Ramos (cell line): ENCODE results near the gene LRTM2.

ENCODE experiments used
- in situ Hi-C: fragments of 300-500 bp; cut with MboI; formaldehyde crosslinking; loops from one replicate; pipeline ENCODE4 v1.14.3; 2022; ENCODE audit warnings: low sequenced_read_pairs; ENCODE audit not compliant: unreplicated experiment

LRTM2 gene

DNA sequence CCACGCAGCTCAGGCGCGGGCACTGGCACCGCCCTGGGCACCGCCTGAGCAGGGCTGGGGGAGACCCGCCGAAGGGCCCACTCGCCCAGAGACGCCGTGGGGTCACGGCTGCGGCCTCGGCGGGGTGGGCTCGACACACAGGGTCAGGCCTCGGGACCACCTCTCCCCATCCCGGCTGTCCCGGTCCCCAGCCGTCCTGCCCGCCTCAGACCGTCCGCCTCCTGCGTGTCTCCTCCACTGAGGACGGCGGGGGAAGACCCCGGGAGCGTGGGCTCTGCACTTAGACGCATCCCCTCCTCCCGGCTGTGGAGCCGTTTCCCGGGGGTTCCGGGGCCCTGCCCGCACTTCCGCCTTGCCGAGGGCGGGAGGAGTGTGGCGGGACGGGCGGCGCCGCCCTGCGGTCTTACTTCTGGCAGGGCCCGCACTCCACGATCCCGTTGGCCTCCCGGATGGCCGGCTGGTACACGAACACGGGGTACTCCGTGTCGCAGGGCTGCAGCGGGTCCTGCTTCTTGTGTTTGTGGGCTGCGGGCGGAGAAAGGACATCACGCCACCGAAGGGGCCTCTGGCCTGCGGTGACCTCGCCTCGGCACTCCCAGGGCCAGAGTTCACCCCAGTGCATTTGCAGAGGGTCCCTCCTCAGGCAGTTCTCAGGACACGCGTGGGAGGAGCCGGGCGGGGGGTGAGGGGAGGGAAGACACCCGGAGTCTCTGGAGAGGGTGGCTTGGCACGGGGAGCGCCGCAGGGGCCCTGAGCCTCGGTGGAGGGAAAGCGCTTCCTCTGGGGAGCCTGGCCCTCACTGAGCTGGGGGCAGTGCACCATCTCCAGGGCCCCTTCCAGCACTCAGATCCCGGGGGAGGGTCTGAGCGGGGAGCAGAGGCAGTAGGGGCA is 23.1 kb upstream of the LRTM2 start:
- in situ Hi-C loops = no loop called here

- in situ Hi-C loops = no loop called here
Observed at GRCh38 chr12:1797991-1798640, 22.2 kb upstream of the LRTM2 start.

DNA sequence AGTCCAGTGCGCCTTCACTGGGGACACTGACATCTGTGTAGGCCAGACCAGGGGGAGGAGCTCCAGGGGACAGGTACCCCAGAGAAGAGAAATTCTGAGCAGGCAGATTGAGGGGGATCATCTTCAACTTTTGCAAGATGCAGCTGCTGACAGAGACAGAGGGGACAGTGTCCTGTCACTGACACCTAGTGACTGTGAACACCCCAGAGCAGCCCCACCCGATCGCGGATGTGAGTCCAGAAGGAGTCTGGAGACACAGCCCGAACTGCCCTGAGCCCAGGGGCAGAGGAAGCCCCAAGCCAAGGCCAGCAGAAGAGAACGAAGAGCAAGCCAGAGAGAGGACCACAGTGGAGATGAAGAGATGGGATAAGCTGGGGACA is 21.7 kb upstream of the LRTM2 start:
- in situ Hi-C loops = no loop called here

- in situ Hi-C loops = no loop called here
Observed at GRCh38 chr12:1799051-1799881, 21.1 kb upstream of the LRTM2 start.

DNA sequence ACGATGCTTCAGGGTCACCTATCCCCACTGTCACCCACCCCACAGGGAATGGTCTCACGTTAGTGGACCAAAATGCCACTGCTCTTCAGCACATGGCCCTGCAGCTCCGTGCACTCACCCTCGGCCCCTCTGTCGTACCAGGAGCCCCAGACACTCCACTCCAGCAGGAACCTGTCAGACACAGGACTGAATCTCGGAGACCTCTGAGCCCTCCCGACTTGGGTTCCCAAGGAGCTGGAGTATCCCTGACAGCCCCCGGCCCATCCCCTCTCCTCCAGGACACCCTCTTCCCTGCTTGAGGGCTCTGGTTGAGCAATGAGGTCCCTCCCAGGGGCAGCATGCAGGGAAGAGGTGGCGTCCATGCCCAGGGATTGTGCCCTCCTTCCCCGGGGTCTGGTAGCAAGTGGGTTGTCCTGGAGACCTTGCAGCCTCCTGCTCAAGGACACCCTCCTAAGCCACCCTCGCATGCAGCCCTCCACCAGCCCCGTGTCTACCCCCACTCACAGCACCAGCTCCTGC is 20.4 kb upstream of the LRTM2 start:
- in situ Hi-C loops = no loop called here

DNA sequence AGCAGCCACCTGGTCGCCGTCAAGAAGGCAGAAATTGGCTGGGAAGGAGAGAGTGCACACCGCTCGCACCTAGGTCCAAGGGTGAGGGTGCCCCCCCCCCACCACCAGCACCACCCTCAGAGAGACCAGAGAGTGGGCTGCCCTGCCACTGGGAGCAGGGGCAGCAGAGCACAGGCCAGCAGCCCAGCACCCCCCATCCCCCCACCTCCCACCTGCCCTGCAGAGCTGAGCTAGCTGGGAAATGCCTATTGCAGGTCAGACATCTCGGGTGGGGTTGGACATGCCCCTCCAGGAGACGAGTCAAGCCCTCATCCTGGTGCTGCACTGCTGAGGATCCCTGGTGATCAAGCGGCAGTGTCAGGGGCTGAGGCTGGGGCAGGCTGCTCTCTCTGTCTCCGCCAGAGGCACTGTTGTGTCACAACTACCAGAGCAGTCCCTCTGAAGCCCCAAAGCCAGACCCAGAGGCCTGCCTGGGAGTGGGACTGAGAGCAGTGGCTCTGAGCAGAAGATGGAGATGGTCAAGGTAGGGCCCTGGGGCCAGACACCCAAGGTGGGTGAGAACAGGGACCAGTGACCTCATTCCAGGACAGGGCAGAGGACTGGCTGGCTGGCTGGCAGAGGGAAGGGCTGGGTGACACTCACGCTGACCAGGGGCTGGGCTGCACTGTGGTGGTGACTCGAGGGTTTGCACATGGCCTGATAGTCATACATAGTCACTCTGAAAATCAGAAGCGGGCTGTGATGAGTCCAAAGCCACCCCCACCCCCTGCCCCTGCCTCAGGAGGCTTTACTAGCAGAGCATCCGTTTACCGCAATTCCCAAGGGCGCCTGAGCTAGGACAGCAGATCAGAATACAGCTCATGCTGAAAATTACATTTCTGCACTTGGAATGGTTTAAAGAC is 19.7 kb upstream of the LRTM2 start:
- in situ Hi-C loops = no loop called here

DNA sequence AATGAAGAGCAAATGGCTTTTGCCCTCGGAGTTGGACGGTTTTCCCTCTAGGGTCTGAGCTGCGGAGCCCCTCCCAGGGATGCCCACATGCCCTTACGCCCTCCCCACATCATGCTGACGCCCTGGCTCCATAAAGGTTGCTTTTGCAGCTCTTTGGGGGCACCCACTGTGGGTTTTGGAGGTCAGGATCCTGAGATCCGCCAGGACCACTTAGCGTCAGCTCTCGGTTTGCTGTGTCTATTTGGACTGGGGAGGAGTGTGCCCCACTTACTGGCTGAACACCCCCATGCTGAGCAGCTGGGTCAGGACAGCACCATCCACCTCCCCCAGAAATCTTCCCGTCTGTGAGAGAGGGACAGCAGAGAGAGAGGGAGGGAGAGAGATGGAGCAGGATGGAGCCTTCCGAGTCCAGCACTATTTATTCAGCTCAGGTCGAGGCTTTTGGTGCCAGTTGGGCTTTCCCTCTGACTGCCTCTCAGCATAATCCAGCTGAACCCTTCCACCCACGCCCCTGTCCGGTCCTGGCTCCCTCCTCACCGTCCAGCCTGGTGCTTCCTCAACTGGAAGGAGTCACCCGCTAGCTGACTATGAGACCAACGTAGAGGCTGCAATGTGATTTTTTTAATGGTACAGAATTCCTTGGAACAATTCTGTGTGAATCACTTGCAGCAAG is 18.9 kb upstream of the LRTM2 start:
- in situ Hi-C loops = no loop called here

GRCh38 chr12:1803736-1804135 is 16.6 kb upstream of the LRTM2 start:
- in situ Hi-C loops = no loop called here

GRCh38 chr12:1804545-1805332 is 15.6 kb upstream of the LRTM2 start:
- in situ Hi-C loops = loop anchor here (5.0 kb wide), 1 partner anchor 133 kb away; no protein-coding TSS in a partner anchor

- in situ Hi-C loops = loop anchor here (5.0 kb wide), 1 partner anchor 132 kb away; no protein-coding TSS in a partner anchor
Observed at GRCh38 chr12:1805441-1806081, 14.8 kb upstream of the LRTM2 start.

GRCh38 chr12:1806301-1807086 is 13.9 kb upstream of the LRTM2 start:
- in situ Hi-C loops = loop anchor here (5.0 kb wide), 1 partner anchor 131 kb away; no protein-coding TSS in a partner anchor

DNA sequence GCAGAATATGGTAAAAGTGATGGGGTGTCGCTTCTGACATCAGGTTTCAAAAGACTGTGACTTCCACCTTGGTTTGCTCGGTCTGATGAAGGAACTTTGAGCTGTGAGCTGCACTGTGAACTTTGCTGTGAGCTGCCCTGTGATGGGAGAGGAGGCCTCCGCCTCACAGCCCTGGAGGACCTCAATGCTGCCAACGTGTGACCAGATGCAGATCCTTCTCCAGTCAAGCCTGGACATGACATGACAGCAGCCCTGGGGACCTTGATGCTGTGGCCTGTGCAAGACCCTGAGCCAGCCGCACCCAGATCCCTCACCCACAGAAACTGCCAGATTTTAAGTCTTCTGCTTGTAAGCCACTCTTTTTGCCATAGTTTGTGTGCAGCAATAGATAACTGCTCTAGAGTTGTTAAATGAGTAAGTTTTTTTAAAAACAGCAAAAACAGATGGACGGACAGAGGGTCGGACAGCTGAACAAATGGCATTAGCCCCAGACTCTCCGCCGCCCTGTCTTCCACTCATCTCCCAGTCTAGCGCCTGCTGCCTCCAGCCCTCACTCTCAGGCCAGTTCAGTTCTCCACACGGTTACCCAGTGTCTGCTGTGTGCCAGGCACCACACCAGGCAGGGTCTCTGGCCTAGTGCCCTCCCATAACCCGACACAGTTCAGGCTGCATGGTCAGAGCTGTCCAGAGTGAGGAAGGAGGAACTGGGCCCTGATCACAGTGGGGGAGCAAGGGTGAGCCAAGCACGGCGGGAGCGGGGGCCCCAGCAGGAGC is 13.1 kb upstream of the LRTM2 start:
- in situ Hi-C loops = loop anchor here (5.0 kb wide), 1 partner anchor 130 kb away; no protein-coding TSS in a partner anchor

- in situ Hi-C loops = loop anchor here (5.0 kb wide), 1 partner anchor 129 kb away; no protein-coding TSS in a partner anchor
Observed at GRCh38 chr12:1808036-1808797, 12.1 kb upstream of the LRTM2 start.

GRCh38 chr12:1808798-1809480 is 11.4 kb upstream of the LRTM2 start:
- in situ Hi-C loops = loop anchor here (5.0 kb wide), 1 partner anchor 128 kb away; no protein-coding TSS in a partner anchor
